IgD-negative memory B cell (primary cell): ENCODE measurements around the gene HYCC2. TPM values are rescaled to one million over a fixed set of nuclear protein-coding genes. Genes with fewer than 3 reads are reported as not detected.
"Not testable (repeated sequence)": the region's sequence is repeated elsewhere in the genome, so short reads cannot be mapped to it uniquely, and the experiment has no call there.

ENCODE experiments used
- H3K27ac Mint-ChIP-seq, 3 donors: one replicate each; pipeline ENCODE4 v1.8.0; 2020 to 2022; ENCODE audit warnings: mild to moderate bottlenecking in 3 of 3, mixed read lengths in 3 of 3, moderate library complexity in 1 of 3
- H3K27me3 Mint-ChIP-seq: one replicate; pipeline ENCODE4 v1.8.0; 2021; ENCODE audit warnings: mixed read lengths
- H3K36me3 Mint-ChIP-seq: one replicate; pipeline ENCODE4 v1.8.0; 2020; ENCODE audit warnings: mild to moderate bottlenecking, mixed read lengths
- H3K4me1 Mint-ChIP-seq, 3 donors: one replicate each; pipeline ENCODE4 v1.8.0; 2020 to 2022; ENCODE audit warnings: mixed read lengths in 3 of 3, mild to moderate bottlenecking in 1 of 3
- H3K4me3 Mint-ChIP-seq, 4 donors: one replicate each; pipeline ENCODE4 v1.8.0; 2020 to 2022; ENCODE audit warnings: mild to moderate bottlenecking in 4 of 4, mixed read lengths in 4 of 4, moderate library complexity in 3 of 4
- H3K9me3 Mint-ChIP-seq, 3 donors: one replicate each; pipeline ENCODE4 v1.8.0; 2020 to 2021; ENCODE audit warnings: mixed read lengths in 3 of 3, mild to moderate bottlenecking in 1 of 3
- polyA plus RNA-seq: library from polyadenylated mRNA; unstranded; fragments of 300-500 nt; fragmentation: Illumina TruSeq; gene quantifications from one replicate; pipeline ENCODE4 v1.2.3, GENCODE V29; 2021

The HYCC2 gene
- polyA plus RNA-seq, 1 donor from 2014 or later = 15.1 TPM

DNA sequence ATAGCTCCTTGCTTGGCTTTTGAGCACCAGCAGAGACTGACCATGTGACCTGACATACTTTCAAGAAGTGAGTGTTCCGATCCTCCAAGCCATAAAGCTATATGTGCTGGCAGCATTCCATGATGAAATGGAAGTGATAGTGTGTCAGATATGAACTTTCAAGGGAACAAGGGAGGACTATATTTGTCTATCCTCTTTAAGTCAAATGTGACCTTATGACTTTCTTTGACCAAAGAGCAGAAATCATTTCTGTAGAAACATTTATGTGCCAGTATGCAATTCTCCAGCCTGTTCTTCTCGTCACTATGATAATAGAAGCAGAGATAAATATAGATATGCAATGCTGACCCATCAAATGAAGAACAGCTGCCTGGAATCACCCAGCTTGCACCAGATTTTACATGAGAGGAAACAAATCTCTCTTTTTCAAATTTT lies 14.4 kb downstream of the HYCC2 start:
- no peaks in the 10 kb centered on the region for H3K9me3 Mint-ChIP-seq
- H3K27me3 Mint-ChIP-seq = no peaks in the 10 kb centered on the region
- H3K36me3 Mint-ChIP-seq = no peaks in the 10 kb centered on the region
- H3K4me1 Mint-ChIP-seq = peaks cover 12 to 20% (median 20%) of the 10 kb centered on the region in 3 donors
- H3K27ac Mint-ChIP-seq = peak overlapping the region in 1 of 3 donors; percentile 39
- H3K4me3 Mint-ChIP-seq = no peak overlapping the region

DNA sequence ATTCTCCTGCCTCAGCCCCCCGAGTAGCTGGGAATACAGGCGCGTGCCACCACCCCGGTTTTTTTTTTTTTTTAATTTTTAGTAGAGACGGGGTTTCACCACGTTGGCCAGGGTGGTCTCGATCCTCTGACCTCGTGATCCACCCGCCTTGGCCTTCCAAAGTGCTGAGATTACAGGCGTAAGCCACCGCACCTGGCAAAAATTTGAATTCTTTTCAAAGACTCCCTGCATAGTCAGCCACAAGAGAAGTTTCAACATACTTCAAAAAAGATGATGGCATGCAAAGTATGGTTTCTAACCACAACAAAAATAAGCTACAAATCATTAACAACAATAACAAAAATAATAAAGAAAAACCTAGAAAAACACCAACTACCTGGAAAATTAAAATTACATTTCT lies 22.0 kb downstream of the HYCC2 start:
- H3K4me3 Mint-ChIP-seq = no peak overlapping the region
- H3K36me3 Mint-ChIP-seq = peaks cover 4% of the 10 kb centered on the region
- H3K4me1 Mint-ChIP-seq = peaks cover 5 to 13% (median 9%) of the 10 kb centered on the region in 3 donors
- no peaks in the 10 kb centered on the region for H3K27me3 Mint-ChIP-seq
- H3K9me3 Mint-ChIP-seq = peaks cover 0 to 7% (median 6%) of the 10 kb centered on the region in 3 donors
- H3K27ac Mint-ChIP-seq = no peak overlapping the region

DNA sequence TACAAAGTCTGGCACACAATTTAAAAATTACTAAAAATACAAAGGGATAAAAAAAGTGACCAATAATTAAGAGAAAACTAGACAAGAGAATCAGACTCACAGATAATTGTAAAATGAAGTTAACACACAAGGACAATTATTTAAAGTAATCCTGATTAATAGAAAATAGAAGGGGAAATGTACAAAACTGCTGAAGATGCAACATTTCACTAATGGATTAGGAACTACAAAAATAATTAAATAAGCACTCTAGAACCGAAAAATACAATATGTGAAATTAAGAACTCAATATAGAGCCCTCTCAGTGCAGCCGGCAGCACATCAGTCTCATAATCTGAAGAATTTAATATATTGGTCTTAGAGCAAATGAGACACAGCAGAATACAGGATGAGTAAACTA lies 24.6 kb downstream of the HYCC2 start:
- H3K4me1 Mint-ChIP-seq = peaks cover 4 to 13% (median 5%) of the 10 kb centered on the region in 3 donors
- peak overlapping the region in 1 of 4 donors; percentile 4 for H3K4me3 Mint-ChIP-seq
- peaks cover 4% of the 10 kb centered on the region for H3K36me3 Mint-ChIP-seq
- H3K9me3 Mint-ChIP-seq = peaks cover 0 to 7% (median 6%) of the 10 kb centered on the region in 3 donors
- H3K27me3 Mint-ChIP-seq = no peaks in the 10 kb centered on the region
- H3K27ac Mint-ChIP-seq = no peak overlapping the region

DNA sequence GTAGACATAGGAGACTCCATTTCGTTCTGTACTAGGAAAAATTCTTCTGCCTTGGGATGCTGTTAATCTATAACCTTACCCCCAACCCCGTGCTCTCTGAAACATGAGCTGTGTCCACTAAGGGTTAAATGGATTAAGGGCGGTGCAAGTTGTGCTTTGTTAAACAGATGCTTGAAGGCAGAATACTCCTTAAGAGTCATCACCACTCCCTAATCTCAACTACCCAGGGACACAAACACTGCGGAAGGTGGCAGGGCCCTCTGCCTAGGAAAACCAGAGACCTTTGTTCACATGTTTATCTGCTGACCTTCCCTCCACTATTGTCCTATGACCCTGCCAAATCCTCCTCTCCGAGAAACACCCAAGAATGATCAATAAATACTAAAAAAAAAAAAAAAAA lies 28.4 kb downstream of the HYCC2 start:
- H3K27me3 Mint-ChIP-seq, H3K9me3 Mint-ChIP-seq, H3K27ac Mint-ChIP-seq, H3K36me3 Mint-ChIP-seq, H3K4me3 Mint-ChIP-seq: not testable (repeated sequence)
- H3K4me1 Mint-ChIP-seq = peaks cover 5 to 13% (median 11%) of the 10 kb centered on the region in 3 donors

DNA sequence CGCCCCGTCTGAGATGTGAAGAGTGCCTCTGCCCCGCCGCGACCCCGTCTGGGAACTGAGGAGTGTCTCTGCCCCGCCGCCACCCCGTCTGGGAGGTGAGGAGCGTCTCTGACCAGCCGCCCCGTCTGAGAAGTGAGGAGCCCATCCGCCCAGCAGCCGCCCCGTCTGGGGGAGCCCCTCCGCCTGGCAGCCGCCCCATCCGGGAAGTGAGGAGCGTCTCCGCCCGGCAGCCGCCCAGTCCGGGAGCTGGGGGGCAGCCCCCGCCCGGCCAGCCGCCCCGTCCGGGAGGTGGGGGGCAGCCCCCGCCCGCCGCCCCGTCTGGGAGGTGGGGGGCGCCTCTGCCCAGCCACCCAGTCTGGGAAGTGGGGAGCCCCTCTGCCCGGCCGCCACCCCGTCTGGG lies 29.0 kb downstream of the HYCC2 start:
- H3K9me3 Mint-ChIP-seq, H3K27ac Mint-ChIP-seq, H3K36me3 Mint-ChIP-seq, H3K4me3 Mint-ChIP-seq, H3K27me3 Mint-ChIP-seq: not testable (repeated sequence)
- peaks cover 5 to 13% (median 11%) of the 10 kb centered on the region in 3 donors for H3K4me1 Mint-ChIP-seq

DNA sequence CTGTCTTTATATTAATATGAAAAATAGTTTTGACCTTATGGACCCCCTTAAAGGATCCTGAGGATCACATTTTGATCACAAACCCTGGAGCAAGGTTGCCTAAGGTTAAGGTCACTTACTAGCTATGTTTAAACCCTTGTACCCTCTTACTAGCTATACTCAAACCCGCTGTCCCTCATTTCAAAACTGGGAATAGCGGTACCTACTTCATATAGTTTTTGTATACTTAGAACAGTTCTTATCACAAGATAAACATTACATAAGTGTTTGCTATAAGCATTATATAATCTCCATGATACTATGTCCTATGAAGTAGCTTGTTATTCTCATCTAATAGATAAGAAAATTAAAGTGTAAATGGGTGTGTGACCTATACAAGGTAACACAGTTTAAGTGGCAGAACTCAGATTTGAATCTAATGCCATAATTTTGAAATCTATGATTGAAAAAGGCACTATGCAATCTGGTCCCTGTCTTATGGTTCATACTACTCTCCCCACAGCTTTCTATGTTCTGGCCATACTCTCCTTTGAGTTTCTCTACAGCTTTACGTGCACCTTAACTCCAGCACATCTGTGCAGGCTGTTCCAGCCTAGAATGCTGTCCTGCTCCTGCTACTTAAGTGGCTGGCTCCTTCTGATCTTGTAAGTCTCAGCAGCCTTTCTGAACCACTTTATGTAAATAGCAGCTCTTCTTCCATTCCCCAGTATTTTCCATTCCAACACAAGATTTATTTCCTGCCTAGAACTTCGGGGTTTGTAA lies 30.4 kb downstream of the HYCC2 start:
- no peak overlapping the region for H3K4me3 Mint-ChIP-seq
- H3K36me3 Mint-ChIP-seq = peaks cover 4% of the 10 kb centered on the region
- no peak overlapping the region for H3K27ac Mint-ChIP-seq
- peaks cover 4 to 11% (median 5%) of the 10 kb centered on the region in 3 donors for H3K4me1 Mint-ChIP-seq
- H3K9me3 Mint-ChIP-seq = no peaks in the 10 kb centered on the region
- H3K27me3 Mint-ChIP-seq = no peaks in the 10 kb centered on the region

DNA sequence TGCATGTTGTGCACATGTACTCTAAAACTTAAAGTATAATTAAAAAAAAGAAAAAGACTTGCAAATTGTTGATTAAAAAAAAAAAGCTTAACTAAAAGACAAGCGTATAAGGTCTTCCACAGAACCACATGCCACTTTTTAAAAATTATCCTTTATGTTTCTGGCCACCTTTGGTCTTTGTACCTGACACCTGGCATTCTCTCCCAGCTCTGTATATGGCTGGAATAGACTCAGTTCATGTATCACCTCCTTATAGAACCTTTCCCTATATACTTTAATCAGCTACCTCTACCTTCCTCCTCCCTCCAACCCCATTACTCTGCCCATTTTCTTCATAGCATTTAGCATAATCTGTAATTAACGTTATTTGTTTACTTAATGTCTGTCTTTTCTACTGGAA lies 32.6 kb downstream of the HYCC2 start:
- Mint-ChIP-seq H3K9me3 (no peaks in the 10 kb centered on the region), H3K27ac (peak overlapping the region in 1 of 3 donors; percentile 78), H3K4me3 (peak overlapping the region in 1 of 4 donors; percentile 17), H3K4me1 (peaks cover 3 to 11% (median 4%) of the 10 kb centered on the region in 3 donors), H3K27me3 (no peaks in the 10 kb centered on the region), H3K36me3 (peaks cover 5% of the 10 kb centered on the region)

DNA sequence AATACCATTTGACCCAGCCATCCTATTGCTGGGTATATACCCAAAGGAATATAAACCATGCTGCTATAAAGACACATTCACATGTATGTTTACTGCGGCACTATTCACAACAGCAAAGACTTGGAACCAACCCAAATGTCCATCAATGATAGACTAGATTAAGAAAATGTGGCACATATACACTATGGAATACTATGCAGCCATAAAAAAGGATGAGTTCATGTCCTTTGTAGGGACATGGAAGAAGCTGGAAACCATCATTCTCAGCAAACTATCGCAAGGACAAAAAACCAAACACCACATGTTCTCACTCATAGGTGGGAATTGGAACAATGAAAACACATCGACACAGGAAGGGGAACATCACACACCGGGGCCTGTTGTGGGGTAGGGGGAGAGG lies 33.1 kb downstream of the HYCC2 start:
- peaks cover 3 to 11% (median 4%) of the 10 kb centered on the region in 3 donors for H3K4me1 Mint-ChIP-seq
- not testable (repeated sequence) for H3K4me3 Mint-ChIP-seq, H3K27me3 Mint-ChIP-seq, H3K9me3 Mint-ChIP-seq, H3K36me3 Mint-ChIP-seq
- H3K27ac Mint-ChIP-seq = peak overlapping the region in 1 of 3 donors; percentile 78

DNA sequence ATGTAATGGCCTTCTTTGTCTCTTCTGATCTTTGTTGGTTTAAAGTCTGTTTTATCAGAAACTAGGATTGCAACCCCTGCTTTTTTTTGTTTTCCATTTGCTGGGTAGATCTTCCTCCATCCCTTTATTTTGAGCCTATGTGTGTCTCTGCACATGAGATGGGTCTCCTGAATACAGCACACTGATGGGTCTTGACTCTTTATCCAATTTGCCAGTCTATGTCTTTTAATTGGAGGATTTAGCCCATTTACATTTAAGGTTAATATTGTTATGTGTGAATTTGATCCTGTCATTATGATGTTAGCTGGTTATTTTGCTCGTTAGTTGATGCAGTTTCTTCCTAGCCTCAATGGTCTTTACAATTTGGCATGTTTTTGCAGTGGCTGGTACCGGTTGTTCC lies 37.1 kb downstream of the HYCC2 start:
- H3K27ac Mint-ChIP-seq, H3K27me3 Mint-ChIP-seq, H3K9me3 Mint-ChIP-seq, H3K4me3 Mint-ChIP-seq, H3K4me1 Mint-ChIP-seq: not testable (repeated sequence)
- peaks cover 13% of the 10 kb centered on the region for H3K36me3 Mint-ChIP-seq

DNA sequence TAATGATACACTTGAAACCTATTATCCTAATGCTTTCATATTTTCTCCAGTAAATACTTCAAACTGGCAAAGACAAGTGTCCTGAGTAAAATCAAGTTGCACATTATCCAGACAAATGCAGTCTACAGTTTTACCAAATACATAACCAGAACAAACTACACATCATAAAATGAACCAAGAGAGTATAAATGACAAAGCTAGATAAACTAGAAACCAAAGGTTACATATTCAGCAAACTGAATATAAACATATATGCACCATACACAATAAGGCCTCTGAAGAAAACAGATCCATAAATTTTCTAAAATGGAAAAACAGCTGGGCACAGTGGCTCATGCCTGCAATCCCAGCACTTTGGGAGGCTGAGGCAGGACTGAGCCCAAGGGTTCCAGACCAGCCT lies 47.0 kb downstream of the HYCC2 start:
- Mint-ChIP-seq H3K9me3 (peaks cover 0 to 2% (median 0%) of the 10 kb centered on the region in 3 donors), H3K27me3 (no peaks in the 10 kb centered on the region), H3K36me3 (peaks cover 6% of the 10 kb centered on the region), H3K4me3 (no peak overlapping the region), H3K4me1 (peaks cover 10 to 23% (median 18%) of the 10 kb centered on the region in 3 donors), H3K27ac (no peak overlapping the region)

DNA sequence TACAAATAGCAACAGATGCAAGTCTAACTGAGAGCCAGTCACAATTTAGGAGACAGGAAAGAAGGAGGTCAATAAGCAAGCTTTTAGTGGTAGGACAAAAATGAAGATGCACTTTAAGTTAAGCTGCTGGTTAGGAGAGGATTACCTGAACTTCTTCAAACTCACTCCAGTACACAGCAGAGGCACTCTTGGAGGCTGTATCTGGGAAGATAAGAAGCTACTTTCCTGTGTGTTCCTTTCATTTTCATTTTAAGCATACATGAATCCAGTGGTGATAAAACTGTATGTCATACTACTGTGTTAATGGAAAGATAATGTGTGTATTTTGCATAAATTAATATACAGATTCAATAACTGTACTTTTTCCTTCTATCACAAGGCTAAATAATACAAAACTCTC lies 49.6 kb downstream of the HYCC2 start:
- Mint-ChIP-seq H3K27me3 (no peaks in the 10 kb centered on the region), H3K27ac (no peak overlapping the region), H3K36me3 (peaks cover 2% of the 10 kb centered on the region), H3K4me3 (no peak overlapping the region), H3K4me1 (peaks cover 5 to 12% (median 11%) of the 10 kb centered on the region in 3 donors), H3K9me3 (no peaks in the 10 kb centered on the region)

Other genes with a start within 250 kb of the HYCC2 start
- gene CLK1, start 207.0 kb downstream of the HYCC2 start, polyA plus RNA-seq = 83.8 TPM
- 33.1 TPM for gene PPIL3, start 182.6 kb downstream of the HYCC2 start, polyA plus RNA-seq
- gene NIF3L1, start 182.3 kb downstream of the HYCC2 start, polyA plus RNA-seq = 16.4 TPM
- gene ORC2, start 108.0 kb downstream of the HYCC2 start, polyA plus RNA-seq = 7.1 TPM
- gene NDUFB3, start 330 bp upstream of the HYCC2 start, polyA plus RNA-seq = 188 TPM
- gene CFLAR, start 44.5 kb upstream of the HYCC2 start, polyA plus RNA-seq = 104 TPM
- 14.9 TPM for gene CASP10, start 111.5 kb upstream of the HYCC2 start, polyA plus RNA-seq
- 56.1 TPM for gene CASP8, start 188.9 kb upstream of the HYCC2 start, polyA plus RNA-seq